LNCaP clone FGC (cell line): Measurements from ENCODE around the gene KANK4.

Experiments
- DNase-seq: peaks from one replicate; pipeline ENCODE4 v3.0.0-alpha.2; 2011; ENCODE audit warnings: low read depth
- H3K4me3 ChIP-seq: 2 replicates; pipeline ENCODE4 v1.5.1; 2011; ENCODE audit warnings: mild to moderate bottlenecking, low read depth, low read length, control low read depth
- CTCF ChIP-seq: IDR thresholded peaks from 2 replicates; pipeline ENCODE4 v1.5.1; 2012; ENCODE audit warnings: mild to moderate bottlenecking; ENCODE audit not compliant: control insufficient read depth, insufficient read depth; ENCODE audit errors: extremely low read depth

KANK4 gene

GRCh38 chr1:62318756-62319544 lies at the start of gene KANK4:
KANK4 (minus strand) TSS chr1:62319434; CDS start chr1:62281564, 37,870 bp downstream.
- TF ChIP-seq CTCF: 0 out of 2 replicates have a peak, but pooled peaks have one; percentile 5
- no peak for DNase-seq
- H3K4me3 ChIP-seq: peak within 1 kb of the TSS; percentile 25; the same call in 1 of the 2 replicates

- no peak overlapping the region for H3K4me3 ChIP-seq
- no peak for TF ChIP-seq CTCF
These were observed 49.8 kb upstream of the KANK4 start for GRCh38 chr1:62368989-62369388.

GRCh38 chr1:62367005-62367557 lies 47.8 kb upstream of the KANK4 start:
- H3K4me3 ChIP-seq: no peak overlapping the region
- TF ChIP-seq CTCF: no peak
- DNase-seq: no peak

More at GRCh38 chr1:62368989-62369388, 49.8 kb upstream of the KANK4 start:
- no peak for DNase-seq

- H3K4me3 ChIP-seq: no peak overlapping the region
- TF ChIP-seq CTCF: no peak
- no peak for DNase-seq
These were observed 45.5 kb upstream of the KANK4 start for GRCh38 chr1:62364721-62365120.

GRCh38 chr1:62362926-62363325 lies 43.7 kb upstream of the KANK4 start:
- DNase-seq: no peak
- TF ChIP-seq CTCF: no peak
- H3K4me3 ChIP-seq: no peak overlapping the region

GRCh38 chr1:62362061-62362917 lies 43.1 kb upstream of the KANK4 start:
- H3K4me3 ChIP-seq: no peak overlapping the region
- no peak for DNase-seq
- no peak for TF ChIP-seq CTCF
